CD14-positive monocyte (primary cell): ENCODE measurements around the gene FCRL6. TPM values are rescaled to one million over a fixed set of nuclear protein-coding genes. Genes with fewer than 3 reads are reported as not detected.

Source experiments
- DNase-seq, 3 donors: peaks; one replicate each; pipeline ENCODE4 v3.0.0-alpha.2; 2011 to 2022
- H2AFZ ChIP-seq: 2 replicates; pipeline ENCODE4 v1.6.0; 2012; ENCODE audit warnings: mild to moderate bottlenecking, low read depth, low read length, inconsistent platforms; ENCODE audit not compliant: insufficient read depth, poor library complexity, severe bottlenecking
- H3K27ac ChIP-seq, 2 donors: 1 replicate in 1 of 2; 2 replicates in 1 of 2; pipeline ENCODE4 v1.5.1; 2012 to 2013; ENCODE audit warnings: low read length in 2 of 2, control low read depth in 1 of 2, inconsistent platforms in 1 of 2, low read depth in 1 of 2, mild to moderate bottlenecking in 1 of 2
- H3K27me3 ChIP-seq, 2 donors: one replicate each; pipeline versions ENCODE4 v1.6.0 to v1.6.1; 2011 to 2013; ENCODE audit warnings: low read length in 2 of 2; ENCODE audit not compliant: control insufficient read depth in 2 of 2, insufficient read depth in 2 of 2
- H3K36me3 ChIP-seq, 2 donors: replicated peaks in 1 of 2; 1 replicate in 1 of 2; 2 replicates in 1 of 2; pipeline versions ENCODE4 v1.5.1 to v1.6.1; 2012 to 2013; ENCODE audit warnings: low read length in 2 of 2, control low read depth in 1 of 2, inconsistent platforms in 1 of 2, mild to moderate bottlenecking in 1 of 2; ENCODE audit not compliant: insufficient read depth in 2 of 2, control insufficient read depth in 1 of 2
- H3K4me1 ChIP-seq, 2 donors: 1 replicate in 1 of 2; 2 replicates in 1 of 2; pipeline versions ENCODE4 v1.5.1 to v1.6.1; 2012 to 2013; ENCODE audit warnings: low read length in 2 of 2, control low read depth in 1 of 2, inconsistent platforms in 1 of 2, mild to moderate bottlenecking in 1 of 2, moderate library complexity in 1 of 2; ENCODE audit not compliant: insufficient read depth in 2 of 2, control insufficient read depth in 1 of 2
- H3K4me2 ChIP-seq: replicated peaks from 2 replicates; pipeline ENCODE3; 2012; ENCODE audit warnings: low read length, moderate library complexity, mild to moderate bottlenecking; ENCODE audit not compliant: poor library complexity, severe bottlenecking; ENCODE audit errors: extremely low read depth
- H3K4me3 ChIP-seq, 3 experiments: fragments of 200-600 bp in 1 of 3; sonication (generic) in 1 of 3; replicated peaks in 1 of 3; 1 replicate in 2 of 3; 2 replicates in 1 of 3; pipeline ENCODE4 v1.5.1; 2011 to 2013; ENCODE audit warnings: low read length in 3 of 3, mild to moderate bottlenecking in 3 of 3, control low read depth in 2 of 3, low read depth in 2 of 3, inconsistent platforms in 1 of 3, moderate library complexity in 1 of 3
- H3K79me2 ChIP-seq: 2 replicates; pipeline ENCODE4 v1.6.0; 2012; ENCODE audit warnings: mild to moderate bottlenecking, control low read depth, inconsistent platforms, low read length, moderate library complexity; ENCODE audit not compliant: insufficient read depth
- H3K9ac ChIP-seq: 2 replicates; pipeline ENCODE4 v1.6.0; 2017; ENCODE audit warnings: low read length, mild to moderate bottlenecking; ENCODE audit not compliant: insufficient read depth, poor library complexity, severe bottlenecking
- H3K9me3 ChIP-seq, 2 donors: replicated peaks in 1 of 2; 1 replicate in 1 of 2; 2 replicates in 1 of 2; pipeline versions ENCODE4 v1.5.1 to v1.6.1; 2012 to 2013; ENCODE audit warnings: low read length in 2 of 2, control low read depth in 1 of 2; ENCODE audit not compliant: control insufficient read depth in 1 of 2, insufficient read depth in 1 of 2
- H4K20me1 ChIP-seq: 2 replicates; pipeline ENCODE4 v1.6.0; 2012; ENCODE audit warnings: mild to moderate bottlenecking, low read length, control low read depth, moderate library complexity; ENCODE audit not compliant: insufficient read depth
- H3K27ac Mint-ChIP-seq, 7 donors: one replicate each; pipeline ENCODE4 v1.8.0; 2020; ENCODE audit warnings: mild to moderate bottlenecking in 7 of 7, mixed read lengths in 7 of 7, moderate library complexity in 6 of 7, inconsistent platforms in 2 of 7
- H3K27me3 Mint-ChIP-seq, 3 donors: one replicate each; pipeline ENCODE4 v1.8.0; 2021 to 2022; ENCODE audit warnings: low read depth in 3 of 3, mild to moderate bottlenecking in 3 of 3, mixed read lengths in 3 of 3, moderate library complexity in 3 of 3, inconsistent platforms in 1 of 3
- H3K36me3 Mint-ChIP-seq, 2 donors: one replicate each; pipeline ENCODE4 v1.8.0; 2020; ENCODE audit warnings: mixed read lengths in 2 of 2, inconsistent platforms in 1 of 2, mild to moderate bottlenecking in 1 of 2
- H3K4me1 Mint-ChIP-seq: one replicate; pipeline ENCODE4 v1.8.0; 2020; ENCODE audit warnings: mild to moderate bottlenecking, mixed read lengths
- H3K4me3 Mint-ChIP-seq, 2 donors: one replicate each; pipeline ENCODE4 v1.8.0; 2020; ENCODE audit warnings: mild to moderate bottlenecking in 2 of 2, mixed read lengths in 2 of 2, moderate library complexity in 1 of 2
- H3K9me3 Mint-ChIP-seq, 7 donors: one replicate each; pipeline ENCODE4 v1.8.0; 2020 to 2022; ENCODE audit warnings: mixed read lengths in 7 of 7, mild to moderate bottlenecking in 6 of 7, moderate library complexity in 6 of 7, inconsistent platforms in 2 of 7
- WGBS: methylation state at CpG from one replicate; pipeline ENCODE4 v1.1.5; 2013; ENCODE audit warnings: missing lambda C conversion rate; ENCODE audit not compliant: insufficient coverage; 5-methylcytosine and 5-hydroxymethylcytosine counted together
- intact Hi-C, 2 donors: fragments of 100-400 bp; cut with micrococcal nuclease; formaldehyde crosslinking; loops; one replicate each; pipeline versions ENCODE4 v1.15.0 to v1.15.1; 2023
- polyA plus RNA-seq, 3 donors: library from polyadenylated mRNA; depleted of rRNA in 1 of 3; unstranded in 2 of 3; stranded (reverse) in 1 of 3; fragments of 300-500 nt in 2 of 3; fragments of >200 nt in 1 of 3; fragmentation: Illumina TruSeq in 2 of 3; gene quantifications; 1 replicate in 2 of 3; 2 replicates in 1 of 3; pipeline ENCODE4 v1.2.3, GENCODE V29; 2012 to 2021
- TF ChIP-seq, protein P1 (sequence below): fragments of 200-600 bp; IDR thresholded peaks from one replicate; pipeline ENCODE4 v1.8.0; 2022; ENCODE audit warnings: antibody characterized with exemption, mild to moderate bottlenecking

FCRL6 gene
- polyA plus RNA-seq, 3 donors = 0.15 to 0.36 (median 0.17) TPM

DNA sequence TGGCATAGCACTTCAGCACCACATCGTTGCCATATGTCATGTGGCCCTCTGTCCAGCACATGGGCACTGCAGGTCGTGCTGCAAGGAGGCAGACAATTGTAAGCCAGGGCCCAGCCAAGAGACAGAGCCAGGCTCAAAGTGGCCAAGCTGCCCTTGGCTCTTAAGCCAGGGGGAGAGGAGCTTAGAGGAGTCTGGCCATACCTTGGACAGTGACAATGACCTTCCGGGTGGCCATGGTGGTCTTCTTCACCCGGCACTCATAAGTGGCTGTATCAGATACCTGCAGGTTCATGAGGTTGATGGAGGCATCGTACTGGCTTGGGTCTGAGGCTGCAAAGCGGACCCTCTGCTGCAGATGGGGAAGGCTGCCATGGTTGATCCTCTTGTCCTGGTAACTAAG lies 55.7 kb downstream of the FCRL6 start:
- peaks cover 0 to 19% of the 10 kb centered on the region in 2 donors for H3K27me3 ChIP-seq
- H3K4me2 ChIP-seq = no peak overlapping the region
- WGBS = 96% methylated on average over 6 of the region's 6 CpGs
- H4K20me1 ChIP-seq = no peaks in the 10 kb centered on the region
- intact Hi-C loops = no loop called here
- H3K79me2 ChIP-seq = no peaks in the 10 kb centered on the region
- peaks cover 12 to 18% of the 10 kb centered on the region in 2 donors for H3K4me1 ChIP-seq
- DNase-seq = no peak
- Mint-ChIP-seq H3K9me3 (no peaks in the 10 kb centered on the region), H3K27me3 (peaks cover 11 to 14% (median 13%) of the 10 kb centered on the region in 3 donors), H3K4me3 (no peak overlapping the region), H3K36me3 (no peaks in the 10 kb centered on the region), H3K4me1 (peaks cover 11% of the 10 kb centered on the region), H3K27ac (no peak overlapping the region)
- H3K9me3 ChIP-seq = no peaks in the 10 kb centered on the region
- no peak overlapping the region for H3K4me3 ChIP-seq
- TF ChIP-seq, protein P1, sequence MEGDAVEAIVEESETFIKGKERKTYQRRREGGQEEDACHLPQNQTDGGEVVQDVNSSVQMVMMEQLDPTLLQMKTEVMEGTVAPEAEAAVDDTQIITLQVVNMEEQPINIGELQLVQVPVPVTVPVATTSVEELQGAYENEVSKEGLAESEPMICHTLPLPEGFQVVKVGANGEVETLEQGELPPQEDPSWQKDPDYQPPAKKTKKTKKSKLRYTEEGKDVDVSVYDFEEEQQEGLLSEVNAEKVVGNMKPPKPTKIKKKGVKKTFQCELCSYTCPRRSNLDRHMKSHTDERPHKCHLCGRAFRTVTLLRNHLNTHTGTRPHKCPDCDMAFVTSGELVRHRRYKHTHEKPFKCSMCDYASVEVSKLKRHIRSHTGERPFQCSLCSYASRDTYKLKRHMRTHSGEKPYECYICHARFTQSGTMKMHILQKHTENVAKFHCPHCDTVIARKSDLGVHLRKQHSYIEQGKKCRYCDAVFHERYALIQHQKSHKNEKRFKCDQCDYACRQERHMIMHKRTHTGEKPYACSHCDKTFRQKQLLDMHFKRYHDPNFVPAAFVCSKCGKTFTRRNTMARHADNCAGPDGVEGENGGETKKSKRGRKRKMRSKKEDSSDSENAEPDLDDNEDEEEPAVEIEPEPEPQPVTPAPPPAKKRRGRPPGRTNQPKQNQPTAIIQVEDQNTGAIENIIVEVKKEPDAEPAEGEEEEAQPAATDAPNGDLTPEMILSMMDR = no peak
- no peak overlapping the region for H3K9ac ChIP-seq
- no peaks in the 10 kb centered on the region for H3K36me3 ChIP-seq
- H3K27ac ChIP-seq = no peak overlapping the region
- no peak overlapping the region for H2AFZ ChIP-seq

DNA sequence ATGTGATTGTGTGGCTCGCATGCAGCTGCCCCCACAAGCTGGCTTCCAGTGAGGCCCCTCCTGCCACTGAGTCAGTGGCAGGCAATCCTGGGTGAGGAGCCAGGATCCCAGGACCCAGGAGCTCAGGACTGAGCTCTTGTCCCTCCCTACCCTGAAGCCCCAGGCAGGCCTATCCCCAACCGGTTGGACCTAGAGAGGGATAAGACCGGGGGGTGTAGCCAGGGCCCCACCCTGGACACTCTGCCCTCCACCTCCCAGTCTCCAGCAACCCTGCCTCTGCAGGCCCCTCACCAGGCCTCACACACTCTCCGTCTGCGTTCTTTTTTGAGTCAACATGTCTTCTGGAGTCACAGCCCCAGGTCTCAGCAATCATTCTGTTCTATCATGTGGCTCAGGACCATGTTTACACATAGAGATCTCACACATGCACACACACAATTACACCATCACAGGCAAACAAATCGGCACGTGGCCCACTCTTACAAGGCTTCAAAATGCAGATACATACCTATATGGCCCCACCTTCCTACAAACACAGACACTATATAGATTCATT lies 57.7 kb downstream of the FCRL6 start:
- no peaks in the 10 kb centered on the region for H3K9me3 ChIP-seq
- Mint-ChIP-seq H3K27me3 (peaks cover 5 to 10% (median 8%) of the 10 kb centered on the region in 3 donors), H3K9me3 (no peaks in the 10 kb centered on the region), H3K36me3 (no peaks in the 10 kb centered on the region), H3K4me1 (peaks cover 4% of the 10 kb centered on the region), H3K27ac (no peak overlapping the region), H3K4me3 (no peak overlapping the region)
- intact Hi-C loops = no loop called here
- no peak overlapping the region for H3K9ac ChIP-seq
- no peaks in the 10 kb centered on the region for H4K20me1 ChIP-seq
- peaks cover 0 to 6% of the 10 kb centered on the region in 2 donors for H3K27me3 ChIP-seq
- no peak for DNase-seq
- H3K4me2 ChIP-seq = no peak overlapping the region
- H3K36me3 ChIP-seq = no peaks in the 10 kb centered on the region
- no peak overlapping the region for H2AFZ ChIP-seq
- TF ChIP-seq, protein P1 = no peak
- no peaks in the 10 kb centered on the region for H3K79me2 ChIP-seq
- no peak overlapping the region for H3K27ac ChIP-seq
- WGBS = 91% methylated on average over 7 of the region's 7 CpGs
- no peak overlapping the region for H3K4me3 ChIP-seq
- peaks cover 5% of the 10 kb centered on the region in 2 donors for H3K4me1 ChIP-seq
